ENCODE data around the gene MRPS33. TPM values are rescaled to one million over a fixed set of nuclear protein-coding genes. Genes with fewer than 3 reads are reported as not detected.
"Not testable (repeated sequence)": the region's sequence is repeated elsewhere in the genome, so short reads cannot be mapped to it uniquely, and the experiment has no call there.

Gene MRPS33
- total RNA-seq, 2 experiments from 2014 or later, result 95.5 to 101 TPM

DNA sequence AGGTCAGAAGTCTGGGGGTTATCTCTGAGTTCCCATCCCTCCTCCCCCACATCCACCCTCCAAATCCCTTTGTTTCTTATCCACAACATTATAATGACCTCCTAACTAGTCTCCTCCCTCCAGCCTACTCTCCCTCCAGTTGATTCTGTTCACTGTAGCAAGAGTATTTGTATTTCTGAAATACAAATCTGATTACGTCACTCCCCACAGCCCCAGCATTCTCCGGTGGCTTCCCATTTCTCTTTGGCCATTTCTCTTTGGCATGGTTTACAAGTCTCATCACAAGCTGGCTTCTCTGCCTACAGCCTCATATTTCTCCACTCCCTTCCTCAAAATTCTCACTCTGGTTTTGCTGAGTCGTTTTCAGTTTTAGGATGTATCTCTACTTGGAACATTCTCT is 24.6 kb upstream of the MRPS33 start:
- ChIA-PET CTCF (interaction anchor here (0.6 kb wide), 2 partner anchors 56 to 466 kb away, joined by 3 read pairs; no protein-coding TSS in a partner anchor), POLR2A (no interaction called here)
- H3K4me1 Mint-ChIP-seq (ENCODE audit: low read depth), result no peaks in the 10 kb centered on the region
- ATAC-seq (no peak), DNase-seq (no peak)
- no peaks in the 10 kb centered on the region for H3K36me3 Mint-ChIP-seq (ENCODE audit: low read depth)
- no peaks in the 10 kb centered on the region for H3K9me3 Mint-ChIP-seq
- H3K27ac Mint-ChIP-seq, result no peak overlapping the region
- H3K27me3 Mint-ChIP-seq, result peaks cover 12% of the 10 kb centered on the region
- intact Hi-C loops (cut with micrococcal nuclease), result no loop called here
- TF ChIP-seq, protein P1, sequence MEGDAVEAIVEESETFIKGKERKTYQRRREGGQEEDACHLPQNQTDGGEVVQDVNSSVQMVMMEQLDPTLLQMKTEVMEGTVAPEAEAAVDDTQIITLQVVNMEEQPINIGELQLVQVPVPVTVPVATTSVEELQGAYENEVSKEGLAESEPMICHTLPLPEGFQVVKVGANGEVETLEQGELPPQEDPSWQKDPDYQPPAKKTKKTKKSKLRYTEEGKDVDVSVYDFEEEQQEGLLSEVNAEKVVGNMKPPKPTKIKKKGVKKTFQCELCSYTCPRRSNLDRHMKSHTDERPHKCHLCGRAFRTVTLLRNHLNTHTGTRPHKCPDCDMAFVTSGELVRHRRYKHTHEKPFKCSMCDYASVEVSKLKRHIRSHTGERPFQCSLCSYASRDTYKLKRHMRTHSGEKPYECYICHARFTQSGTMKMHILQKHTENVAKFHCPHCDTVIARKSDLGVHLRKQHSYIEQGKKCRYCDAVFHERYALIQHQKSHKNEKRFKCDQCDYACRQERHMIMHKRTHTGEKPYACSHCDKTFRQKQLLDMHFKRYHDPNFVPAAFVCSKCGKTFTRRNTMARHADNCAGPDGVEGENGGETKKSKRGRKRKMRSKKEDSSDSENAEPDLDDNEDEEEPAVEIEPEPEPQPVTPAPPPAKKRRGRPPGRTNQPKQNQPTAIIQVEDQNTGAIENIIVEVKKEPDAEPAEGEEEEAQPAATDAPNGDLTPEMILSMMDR (IDR thresholded peaks at IDR 0.05), result no peak
- no peak overlapping the region for H3K4me3 Mint-ChIP-seq

DNA sequence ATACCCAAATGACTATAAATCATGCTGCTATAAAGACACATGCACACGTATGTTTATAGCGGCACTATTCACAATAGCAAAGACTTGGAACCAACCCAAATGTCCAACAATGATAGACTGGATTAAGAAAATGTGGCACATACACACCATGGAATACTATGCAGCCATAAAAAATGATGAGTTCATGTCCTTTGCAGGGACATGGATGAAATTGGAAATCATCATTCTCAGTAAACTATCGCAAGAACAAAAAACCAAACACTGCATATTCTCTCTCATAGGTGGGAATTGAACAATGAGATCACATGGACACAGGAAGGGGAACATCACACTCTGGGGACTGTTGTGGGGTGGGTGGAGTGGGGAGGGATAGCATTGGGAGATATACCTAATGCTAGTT is 23.3 kb upstream of the MRPS33 start:
- H3K4me1 Mint-ChIP-seq (ENCODE audit: low read depth); intact Hi-C loops (cut with micrococcal nuclease); DNase-seq; H3K4me3 Mint-ChIP-seq; H3K27ac Mint-ChIP-seq; CTCF ChIA-PET; POLR2A ChIA-PET; H3K9me3 Mint-ChIP-seq; H3K36me3 Mint-ChIP-seq (ENCODE audit: low read depth); ATAC-seq: not testable (repeated sequence)
- peaks cover 12% of the 10 kb centered on the region for H3K27me3 Mint-ChIP-seq

DNA sequence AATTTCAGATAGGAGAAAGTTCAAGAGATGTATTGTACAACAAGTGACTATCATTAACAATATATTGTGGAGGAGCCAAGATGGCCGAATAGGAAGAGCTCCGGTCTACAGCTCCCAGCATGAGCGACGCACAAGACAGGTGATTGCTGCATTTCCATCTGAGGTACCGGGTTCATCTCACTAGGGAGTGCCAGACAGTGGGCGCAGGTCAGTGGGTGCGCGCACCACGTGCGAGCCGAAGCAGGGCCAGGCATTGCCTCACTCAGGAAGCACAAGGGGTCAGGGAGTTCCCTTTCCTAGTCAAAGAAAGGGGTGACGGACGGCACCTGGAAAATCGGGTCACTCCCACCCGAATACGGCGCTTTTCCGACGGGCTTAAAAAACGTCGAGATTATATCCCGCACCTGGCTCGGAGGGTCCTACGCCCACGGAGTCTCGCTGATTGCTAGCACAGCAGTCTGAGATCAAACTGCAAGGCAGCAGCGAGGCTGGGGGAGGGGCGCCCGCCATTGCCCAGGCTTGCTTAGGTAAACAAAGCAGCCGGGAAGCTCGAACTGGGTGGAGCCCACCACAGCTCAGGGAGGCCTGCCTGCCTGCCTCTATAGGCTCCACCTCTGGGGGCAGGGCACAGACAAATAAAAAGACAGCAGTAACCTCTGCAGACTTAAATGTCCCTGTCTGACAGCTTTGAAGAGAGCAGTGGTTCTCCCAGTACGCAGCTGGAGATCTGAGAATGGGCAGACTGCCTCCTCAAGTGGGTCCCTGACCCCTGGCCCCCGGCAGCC is 18.0 kb upstream of the MRPS33 start:
- ATAC-seq; H3K27ac Mint-ChIP-seq; H3K4me1 Mint-ChIP-seq (ENCODE audit: low read depth); intact Hi-C loops (cut with micrococcal nuclease); H3K4me3 Mint-ChIP-seq; CTCF ChIA-PET; DNase-seq; H3K9me3 Mint-ChIP-seq; POLR2A ChIA-PET; H3K36me3 Mint-ChIP-seq (ENCODE audit: low read depth): not testable (repeated sequence)
- H3K27me3 Mint-ChIP-seq, result peaks cover 17% of the 10 kb centered on the region

DNA sequence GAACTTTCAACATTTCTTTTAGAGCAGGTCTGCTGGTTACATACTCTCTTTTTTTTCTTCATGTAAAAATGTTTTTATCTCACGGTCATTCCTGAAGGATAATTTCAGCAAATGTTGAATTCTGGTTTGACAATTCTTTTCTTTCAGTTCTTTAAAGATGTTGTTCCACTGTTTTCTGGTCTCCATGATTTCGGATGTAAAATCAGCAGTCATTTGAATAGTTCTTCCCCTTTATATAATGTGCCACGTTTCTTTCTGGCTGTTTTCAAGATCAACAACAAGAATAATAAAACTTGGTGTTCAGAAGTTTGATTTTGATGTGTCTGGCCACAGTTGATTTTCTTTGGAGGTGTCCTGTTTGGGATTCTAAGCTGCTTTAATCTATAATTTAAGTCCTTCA is 14.0 kb upstream of the MRPS33 start:
- POLR2A ChIA-PET, result no interaction called here
- H3K9me3 Mint-ChIP-seq, result peaks cover 13% of the 10 kb centered on the region
- DNase-seq, result no peak
- CTCF ChIA-PET, result no interaction called here
- intact Hi-C loops (cut with micrococcal nuclease), result no loop called here
- no peak overlapping the region for H3K4me3 Mint-ChIP-seq
- H3K27me3 Mint-ChIP-seq, result peaks cover 16% of the 10 kb centered on the region
- no peak for ATAC-seq
- TF ChIP-seq, protein P1 (IDR thresholded peaks at IDR 0.05), result no peak
- peaks cover 2% of the 10 kb centered on the region for H3K4me1 Mint-ChIP-seq (ENCODE audit: low read depth)
- peaks cover 6% of the 10 kb centered on the region for H3K36me3 Mint-ChIP-seq (ENCODE audit: low read depth)
- no peak overlapping the region for H3K27ac Mint-ChIP-seq

DNA sequence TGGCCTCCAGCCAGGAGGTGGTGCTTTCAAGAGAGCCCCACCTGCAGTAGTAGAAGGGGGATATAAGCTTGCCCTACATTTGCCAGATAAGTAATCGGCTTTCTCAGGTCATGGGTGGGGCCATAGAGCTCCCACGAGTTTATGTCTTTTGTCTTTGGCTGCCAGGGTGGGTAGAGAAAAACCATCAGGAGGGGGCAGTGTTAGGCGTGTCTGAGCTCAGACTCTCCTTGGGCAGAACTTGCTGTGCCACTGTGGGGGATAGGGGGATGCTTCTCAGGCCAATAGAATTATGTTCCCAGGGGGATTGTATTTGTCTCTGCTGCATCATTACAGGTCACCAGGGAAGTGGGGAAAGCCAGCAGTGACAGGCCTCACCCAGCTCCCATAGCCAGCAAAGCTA is 12.3 kb upstream of the MRPS33 start:
- ATAC-seq (no peak), DNase-seq (no peak)
- Mint-ChIP-seq H3K27me3 (peaks cover 13% of the 10 kb centered on the region), H3K4me3 (no peak overlapping the region), H3K36me3 (ENCODE audit: low read depth) (peaks cover 6% of the 10 kb centered on the region), H3K4me1 (ENCODE audit: low read depth) (peaks cover 10% of the 10 kb centered on the region), H3K27ac (no peak overlapping the region), H3K9me3 (peaks cover 13% of the 10 kb centered on the region)
- intact Hi-C loops (cut with micrococcal nuclease), result no loop called here
- POLR2A ChIA-PET, result no interaction called here
- CTCF ChIA-PET, result no interaction called here
- TF ChIP-seq, protein P1 (IDR thresholded peaks at IDR 0.05), result no peak

DNA sequence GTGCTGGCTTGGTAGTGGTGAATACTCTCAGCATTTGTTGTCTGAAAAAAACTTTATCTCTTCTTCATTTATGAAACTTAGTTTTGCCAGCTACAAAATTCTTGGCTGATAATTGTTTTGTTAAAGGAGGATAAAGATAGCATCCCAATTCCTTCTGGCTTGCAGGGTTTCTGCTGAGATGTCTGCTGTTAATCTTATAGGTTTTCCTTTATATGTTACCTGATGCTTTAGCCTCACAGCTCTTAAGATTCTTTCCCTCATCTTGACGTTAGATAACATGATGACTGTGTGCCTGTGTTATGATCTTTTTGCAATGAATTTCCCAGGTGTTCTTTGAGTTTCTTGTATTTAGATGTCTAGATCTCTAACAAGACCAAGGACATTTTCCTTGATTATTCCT is 9.9 kb upstream of the MRPS33 start:
- intact Hi-C loops (cut with micrococcal nuclease), result no loop called here
- ChIA-PET CTCF (no interaction called here), POLR2A (no interaction called here)
- peaks cover 13% of the 10 kb centered on the region for H3K9me3 Mint-ChIP-seq
- peaks cover 10% of the 10 kb centered on the region for H3K4me1 Mint-ChIP-seq (ENCODE audit: low read depth)
- TF ChIP-seq, protein P1 (IDR thresholded peaks at IDR 0.05), result no peak
- no peak overlapping the region for H3K4me3 Mint-ChIP-seq
- H3K27me3 Mint-ChIP-seq, result peaks cover 14% of the 10 kb centered on the region
- H3K36me3 Mint-ChIP-seq (ENCODE audit: low read depth), result peaks cover 6% of the 10 kb centered on the region
- DNase-seq, result no peak
- no peak overlapping the region for H3K27ac Mint-ChIP-seq
- no peak for ATAC-seq

Measured in activated CD8-positive, alpha-beta T cell treated with anti-CD3 and anti-CD28 coated beads for 36 hours (primary cell).